ENCODE data around the gene RPRD2.
"Not testable (repeated sequence)": the region's sequence is repeated elsewhere in the genome, so short reads cannot be mapped to it uniquely, and the experiment has no call there.

The RPRD2 gene

DNA sequence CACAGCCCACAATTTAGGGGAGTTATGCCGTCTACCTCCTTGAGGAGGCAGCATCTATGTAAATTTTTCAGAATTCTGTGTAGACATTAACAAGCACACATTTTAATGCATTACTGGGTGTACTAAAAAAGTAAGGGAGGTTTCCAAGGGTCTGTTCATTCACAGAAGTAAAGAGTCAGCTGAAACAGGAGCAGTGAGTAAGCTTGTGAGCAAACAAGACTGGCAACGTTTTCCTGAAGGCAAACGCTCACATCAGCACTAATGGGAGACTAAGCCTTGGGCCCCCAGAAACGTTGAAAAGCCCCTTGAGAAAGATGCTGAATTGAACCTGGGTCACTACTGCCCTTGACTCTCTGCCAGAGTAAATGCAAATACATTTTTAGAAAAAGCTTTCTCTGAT, 25.7 kb downstream of the RPRD2 start:
- no peak for DNase-seq (ENCODE audit: low read depth in 2 of 2)

DNA sequence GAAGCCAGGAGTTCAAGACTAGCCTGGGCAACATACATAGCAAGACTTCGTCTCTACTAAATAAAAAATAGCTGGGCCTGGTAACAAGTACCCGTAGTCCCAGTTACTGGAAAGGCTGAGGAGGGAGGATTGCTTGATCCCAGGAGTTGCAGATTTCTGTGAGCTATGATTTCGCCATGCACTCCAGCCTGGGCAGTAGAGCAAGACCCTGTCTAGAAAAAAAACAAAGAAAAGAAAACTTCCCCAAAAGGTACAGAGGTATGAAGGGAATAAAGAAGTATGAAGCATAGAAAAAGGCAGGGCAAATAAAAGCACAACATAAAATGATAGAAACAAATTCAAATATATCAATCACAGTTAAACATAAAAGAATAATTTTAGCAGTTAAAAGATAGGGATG, 28.7 kb downstream of the RPRD2 start:
- DNase-seq (ENCODE audit: low read depth in 2 of 2) = no peak

DNA sequence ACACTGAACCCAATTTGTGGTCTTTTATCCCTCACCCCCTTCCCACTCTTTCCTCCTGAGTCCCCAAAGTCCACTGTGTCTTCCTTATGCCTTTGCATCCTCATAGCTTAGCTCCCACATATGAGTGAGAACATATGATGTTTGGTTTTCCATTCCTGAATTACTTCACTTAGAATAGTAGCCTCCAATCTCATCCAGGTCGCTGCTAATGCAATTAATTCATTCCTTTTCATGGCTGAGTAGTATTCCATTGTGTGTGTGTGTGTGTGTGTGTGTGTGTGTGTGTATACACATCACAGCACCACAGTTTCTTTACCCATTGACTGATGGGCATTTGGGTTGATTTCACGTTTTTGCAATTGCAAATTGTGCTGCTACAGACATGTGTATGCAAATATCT, 31.2 kb downstream of the RPRD2 start:
- DNase-seq (ENCODE audit: low read depth in 2 of 2) = not testable (repeated sequence)

DNA sequence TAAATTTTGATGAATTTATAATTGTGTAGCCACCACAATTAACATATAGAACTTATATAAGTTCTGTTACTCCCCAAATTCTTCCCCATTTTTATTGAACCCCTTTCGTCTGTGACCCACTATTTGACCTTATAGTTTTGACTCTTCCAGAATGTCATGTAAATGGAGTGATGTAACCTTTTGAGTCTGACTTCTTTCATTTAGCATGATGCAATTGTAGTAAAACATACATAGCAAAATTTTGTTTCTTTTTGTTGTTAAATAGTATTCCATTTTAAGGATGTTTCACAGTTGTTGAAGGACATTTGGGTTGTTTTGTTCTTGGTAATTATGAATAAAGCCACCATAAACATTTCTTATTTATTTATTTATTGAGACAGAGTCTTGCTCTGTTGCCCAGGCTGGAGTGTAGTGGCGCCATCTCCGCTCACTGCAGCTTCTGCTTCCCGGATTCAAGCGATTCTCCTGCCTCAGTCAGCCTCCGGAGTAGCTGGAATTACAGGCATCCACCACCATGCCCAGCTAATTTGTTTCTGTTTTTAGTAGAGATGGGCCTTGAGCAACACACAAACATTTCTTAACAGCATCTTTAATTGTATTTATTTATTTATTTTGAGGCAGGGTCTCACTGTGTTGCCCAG, 33.6 kb downstream of the RPRD2 start:
- DNase-seq (ENCODE audit: low read depth in 2 of 2) = no peak

DNA sequence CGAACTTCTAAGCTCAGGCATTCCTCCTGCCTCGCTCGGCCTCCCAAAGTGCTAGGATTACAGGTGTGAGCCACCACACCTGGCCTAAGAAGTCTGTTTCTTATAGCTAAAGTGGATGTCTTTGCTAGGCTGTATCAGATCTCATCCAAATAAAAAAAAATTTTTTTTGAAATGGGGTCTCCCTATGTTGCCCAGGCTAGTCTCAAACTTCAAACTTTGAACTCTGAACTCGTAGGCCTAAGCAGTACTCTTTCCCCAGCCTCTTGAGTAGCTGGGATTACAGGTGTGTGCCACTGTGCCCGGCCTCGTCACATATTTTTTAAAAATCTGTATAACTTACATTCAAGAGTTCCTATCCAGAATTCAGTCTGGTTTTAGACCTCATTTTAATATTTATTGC, 40.5 kb downstream of the RPRD2 start:
- no peak for DNase-seq (ENCODE audit: low read depth in 2 of 2)

DNA sequence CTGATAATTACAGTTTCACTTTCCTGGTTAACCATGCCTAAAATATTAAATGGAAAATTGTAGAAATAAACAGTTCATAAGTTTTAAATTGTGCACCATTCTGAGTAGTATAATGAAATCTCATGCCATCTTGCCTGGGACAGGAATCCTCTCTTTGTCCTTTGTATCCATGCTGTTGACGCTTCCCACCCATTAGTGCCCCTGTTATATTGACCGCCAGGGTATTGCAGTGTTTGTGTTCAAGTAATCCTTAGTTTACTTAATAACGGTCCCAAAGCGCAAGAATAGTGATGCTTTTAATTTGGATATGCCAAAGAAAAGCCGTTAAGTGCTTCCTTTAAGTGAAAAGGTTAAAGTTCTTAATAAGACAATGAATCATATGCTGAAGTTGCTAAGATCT, 41.7 kb downstream of the RPRD2 start:
- no peak for DNase-seq (ENCODE audit: low read depth in 2 of 2)

DNA sequence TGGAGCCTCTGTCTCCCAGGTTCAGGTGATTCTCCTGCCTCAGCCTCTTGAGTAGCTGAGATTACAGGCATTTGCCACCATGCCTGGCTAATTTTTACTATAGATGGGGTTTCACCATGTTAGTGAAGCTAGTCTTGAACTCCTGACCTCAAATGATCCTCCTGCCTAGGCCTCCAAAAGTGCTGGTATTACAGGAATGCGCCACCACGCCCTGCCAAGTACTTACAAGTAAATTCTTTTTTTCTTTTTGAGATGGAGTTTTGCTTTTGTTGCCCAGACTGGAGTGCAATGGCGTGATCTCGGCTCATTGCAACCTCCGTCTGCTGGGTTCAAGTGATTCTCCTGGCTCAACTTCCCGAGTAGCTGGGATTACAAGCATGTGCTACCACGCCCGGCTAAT, 42.5 kb downstream of the RPRD2 start:
- no peak for DNase-seq (ENCODE audit: low read depth in 2 of 2)

DNA sequence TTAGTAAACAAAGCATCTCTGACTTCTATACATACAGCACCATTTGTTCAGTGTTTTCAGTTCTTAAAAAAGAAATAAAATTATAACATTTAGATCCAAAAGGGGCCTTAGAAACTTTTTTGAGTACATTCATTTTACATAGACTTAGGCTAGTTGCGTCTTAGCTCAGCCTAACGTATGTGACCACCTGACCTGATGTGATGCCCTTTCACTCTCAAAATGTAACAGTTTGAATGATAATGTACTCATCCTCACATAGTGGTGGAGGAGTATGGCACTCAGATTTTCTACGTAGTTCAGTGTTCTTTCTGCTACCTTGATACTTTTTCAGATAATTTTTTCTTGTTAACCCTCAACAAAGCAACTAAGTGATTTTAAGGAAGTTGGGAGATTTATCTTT, 43.4 kb downstream of the RPRD2 start:
- no peak for DNase-seq (ENCODE audit: low read depth in 2 of 2)

DNA sequence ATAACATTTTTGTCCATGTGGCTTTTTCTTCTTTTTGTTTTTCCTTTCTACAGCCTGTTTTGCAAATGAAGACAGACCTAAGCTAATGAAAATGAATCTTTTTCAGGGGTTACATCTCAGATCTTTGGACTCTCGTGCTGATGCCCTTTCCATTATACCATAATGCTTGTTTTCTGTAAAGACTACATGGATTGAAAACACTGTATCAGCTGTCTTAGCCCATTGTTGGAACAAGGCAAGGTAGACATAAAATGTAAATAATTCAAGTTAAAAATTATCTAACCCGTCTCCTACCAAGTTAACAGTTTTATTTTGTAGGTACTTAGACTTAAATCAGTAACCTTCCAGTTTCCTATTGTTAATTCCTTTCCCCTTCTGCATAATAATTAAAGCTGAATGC, 44.9 kb downstream of the RPRD2 start:
- no peak for DNase-seq (ENCODE audit: low read depth in 2 of 2)

DNA sequence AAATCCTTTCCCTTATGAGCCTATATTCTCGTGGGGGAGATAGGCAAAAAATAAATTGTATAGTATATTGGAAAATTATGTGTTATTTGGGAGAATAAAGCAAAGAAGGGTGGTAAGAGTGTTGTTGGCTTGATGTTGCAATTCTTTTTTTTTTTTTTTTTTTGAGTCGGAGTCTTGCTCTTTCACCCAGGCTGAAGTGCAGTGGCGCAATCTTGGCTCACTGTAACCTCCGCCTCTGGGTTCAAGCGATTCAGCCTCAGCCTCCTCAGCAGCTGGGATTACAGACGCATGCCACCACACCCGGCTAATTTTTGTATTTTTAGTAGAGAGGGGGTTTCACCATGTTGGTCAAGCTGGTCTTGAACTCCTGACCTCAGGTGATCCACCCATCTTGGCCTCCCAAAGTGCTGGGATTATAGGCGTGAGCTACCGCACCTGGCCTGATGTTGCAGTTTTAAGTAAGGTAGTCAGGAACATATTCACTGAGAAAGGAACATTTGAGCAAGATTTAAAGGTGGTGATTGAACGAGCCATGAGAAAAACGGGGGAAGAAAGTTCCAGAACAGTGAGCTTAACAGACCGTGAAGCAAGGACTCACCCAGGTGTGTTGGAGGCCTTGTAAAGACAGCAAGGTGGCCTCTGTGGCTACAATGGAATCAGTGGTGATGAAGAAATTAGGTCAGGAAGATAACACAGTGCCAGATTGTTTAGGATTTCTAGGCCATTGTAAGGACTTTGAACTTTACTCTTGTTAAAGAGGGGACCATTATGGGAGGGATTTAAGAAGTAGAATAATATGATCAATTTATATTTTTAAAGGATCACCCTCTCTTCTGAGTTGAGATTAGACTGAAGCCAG, 45.8 kb downstream of the RPRD2 start:
- DNase-seq (ENCODE audit: low read depth in 2 of 2) = no peak

DNA sequence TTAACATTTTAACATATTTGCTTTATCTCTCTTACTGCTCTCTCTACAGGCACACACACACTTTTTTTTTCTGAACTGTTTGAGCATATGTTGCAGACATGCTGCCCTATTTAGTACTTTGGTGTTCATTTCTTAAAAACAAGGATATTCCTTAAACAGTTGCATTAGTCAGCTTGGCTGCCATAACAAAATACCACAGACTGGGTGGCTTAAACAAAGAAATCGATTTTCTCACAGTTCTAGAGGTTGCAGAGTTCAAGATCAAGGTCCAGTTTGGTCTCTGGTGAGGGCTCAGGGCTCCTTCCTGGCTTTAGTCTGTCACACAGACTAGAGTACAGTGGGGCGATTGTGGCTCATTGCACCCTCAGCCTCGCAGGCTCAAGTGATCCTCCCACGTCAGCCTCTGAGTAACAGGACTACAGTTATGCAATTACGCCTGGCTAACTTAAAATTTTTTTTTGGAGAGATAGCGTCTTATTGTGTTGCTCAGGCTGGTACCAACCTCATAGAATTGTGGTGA, 46.7 kb downstream of the RPRD2 start:
- no peak for DNase-seq (ENCODE audit: low read depth in 2 of 2)

DNA sequence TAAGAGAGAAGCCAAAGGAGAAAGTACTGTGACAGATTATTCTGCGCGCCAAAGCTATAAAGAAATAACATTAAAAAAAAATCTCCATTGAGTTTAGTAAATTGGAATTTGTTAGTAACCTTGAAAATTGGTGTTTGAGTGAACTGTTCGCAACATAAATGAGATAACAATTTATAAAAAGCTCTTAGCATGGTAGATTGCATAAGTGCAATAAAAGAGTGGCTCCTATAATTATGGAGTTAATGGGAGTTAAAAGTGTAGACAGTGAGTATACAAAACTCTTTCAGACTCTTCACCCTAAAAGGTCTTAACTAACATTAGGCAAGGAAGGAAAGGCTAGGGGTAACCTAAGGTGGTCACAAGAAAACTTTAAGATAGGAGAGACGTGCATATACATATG, 50.6 kb downstream of the RPRD2 start:
- DNase-seq (ENCODE audit: low read depth in 2 of 2) = no peak

DNA sequence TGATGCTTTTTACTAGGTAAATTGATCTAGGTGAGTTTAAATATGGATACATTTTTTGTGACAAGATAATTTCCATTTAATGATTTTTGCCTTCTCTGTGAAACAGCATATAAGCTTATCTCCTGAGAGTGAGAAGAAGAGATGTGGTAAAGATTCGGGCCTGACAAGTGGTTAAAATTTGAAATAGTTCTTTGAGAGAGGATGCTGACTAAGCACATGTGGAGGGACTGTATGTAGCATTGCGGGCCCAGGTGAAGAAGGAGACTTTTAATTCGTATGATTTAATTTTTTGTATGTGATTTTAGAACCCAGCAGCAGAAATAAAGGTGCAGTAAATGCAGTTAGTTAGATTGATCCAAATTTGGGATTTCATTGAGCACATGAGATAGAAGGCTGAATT, 51.9 kb downstream of the RPRD2 start:
- no peak for DNase-seq (ENCODE audit: low read depth in 2 of 2)

DNA sequence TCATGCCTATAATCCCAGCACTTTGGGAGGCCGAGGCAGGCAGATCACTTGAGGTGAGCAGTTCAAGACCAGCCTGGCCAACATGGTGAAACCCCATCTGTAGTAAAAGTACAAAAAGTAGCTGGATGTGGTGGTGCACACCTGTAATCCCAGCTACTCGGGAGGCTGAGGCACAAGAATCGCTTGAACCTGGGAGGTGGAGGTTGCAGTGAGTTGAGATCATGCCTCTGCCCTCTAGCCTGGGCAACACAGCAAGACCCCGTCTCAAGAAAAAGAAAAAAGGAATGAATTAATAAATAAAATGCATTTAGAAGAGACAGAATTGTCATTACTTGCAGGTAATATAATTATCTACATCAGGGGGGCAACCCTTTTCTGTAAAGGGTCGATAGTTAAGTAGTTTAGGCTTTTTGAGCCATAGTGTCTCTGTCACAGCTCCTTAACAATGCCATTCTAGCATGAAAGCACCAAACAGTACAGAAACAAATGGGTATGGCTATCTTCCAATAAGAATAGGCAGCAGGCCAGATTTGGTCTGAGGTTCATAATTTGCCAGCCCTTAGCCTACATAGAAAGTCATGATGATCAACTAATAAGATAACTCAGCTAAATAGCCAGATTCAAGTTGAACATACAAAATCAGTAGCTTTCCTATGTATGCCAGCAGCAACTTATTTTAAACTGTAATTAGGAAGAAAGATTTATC, 56.8 kb downstream of the RPRD2 start:
- no peak for DNase-seq (ENCODE audit: low read depth in 2 of 2)

DNA sequence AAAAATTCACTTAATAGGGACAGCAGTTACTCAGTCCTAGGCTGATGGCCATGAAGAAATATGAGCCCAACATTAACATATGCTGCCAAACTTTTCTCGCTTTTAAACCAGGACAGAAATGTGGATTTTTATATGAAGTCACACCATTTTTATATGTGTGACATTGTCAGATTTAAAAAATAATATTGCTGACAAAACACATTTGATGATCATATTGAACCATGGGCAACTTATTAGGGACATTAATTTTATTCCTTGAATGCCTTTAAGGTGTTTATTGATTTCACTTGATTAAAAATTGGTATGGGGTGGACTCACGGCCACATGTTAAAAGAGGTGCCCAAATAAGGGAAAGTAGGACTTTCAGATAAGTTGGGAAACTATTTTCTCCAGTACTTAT, 58.6 kb downstream of the RPRD2 start:
- DNase-seq (ENCODE audit: low read depth in 2 of 2) = no peak

DNA sequence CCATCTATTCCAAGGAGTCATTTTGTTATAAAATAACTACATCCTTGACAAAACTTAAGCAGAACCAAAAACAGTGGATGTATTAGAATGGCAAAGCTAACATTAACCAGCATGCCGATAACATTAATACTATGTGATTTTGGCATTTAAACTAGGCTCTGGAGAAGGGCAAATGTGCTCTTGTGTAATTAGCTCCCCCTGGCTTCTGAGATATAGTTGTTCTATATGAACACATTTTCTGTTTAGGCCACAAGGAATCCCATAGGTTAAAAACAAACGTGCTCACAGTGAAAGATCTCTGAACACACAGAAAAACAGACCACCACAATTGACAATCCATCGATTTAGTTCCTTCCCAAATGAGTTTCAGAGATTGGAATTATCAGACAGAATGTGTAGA, 65.9 kb downstream of the RPRD2 start:
- no peak for DNase-seq (ENCODE audit: low read depth in 2 of 2)

DNA sequence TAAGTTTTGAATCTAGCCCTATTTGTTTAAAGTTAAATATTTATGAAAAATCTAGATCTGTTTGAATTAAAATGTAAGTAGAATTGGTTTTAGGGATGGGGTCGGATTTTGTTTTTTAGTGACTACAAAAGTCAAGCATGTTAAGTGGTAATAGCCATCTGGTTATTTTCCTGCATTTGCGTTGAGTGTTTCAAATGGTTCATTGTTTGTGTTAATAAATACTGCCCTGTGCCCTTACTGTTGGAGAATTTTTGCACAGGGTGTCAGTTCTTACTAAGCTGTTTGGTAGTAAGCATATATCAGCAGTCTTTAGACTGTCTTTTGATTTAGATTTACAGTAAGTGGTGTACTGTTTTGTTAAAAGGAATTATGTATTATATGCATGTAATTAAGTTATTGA, 77.2 kb downstream of the RPRD2 start:
- no peak for DNase-seq (ENCODE audit: low read depth in 2 of 2)

DNA sequence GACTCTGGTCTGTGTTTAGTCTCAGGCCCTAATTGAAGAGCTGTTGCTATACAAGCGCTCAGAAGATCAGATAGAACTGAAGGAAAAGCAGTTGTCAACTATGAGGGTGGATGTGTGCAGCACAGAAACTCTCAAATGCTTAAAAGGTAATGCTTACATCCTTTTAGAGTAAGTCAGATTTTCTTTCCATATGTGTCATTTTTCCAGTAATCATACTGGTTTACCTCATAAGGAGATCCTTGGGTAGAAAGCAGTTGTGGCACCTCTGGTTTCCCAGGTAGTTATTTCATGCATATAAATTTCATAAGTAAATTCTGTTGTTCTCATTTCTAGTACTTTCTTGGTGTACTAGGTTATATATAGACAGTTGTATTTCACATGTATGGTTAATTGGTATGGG, 80.3 kb downstream of the RPRD2 start:
- no peak for DNase-seq (ENCODE audit: low read depth in 2 of 2)

DNA sequence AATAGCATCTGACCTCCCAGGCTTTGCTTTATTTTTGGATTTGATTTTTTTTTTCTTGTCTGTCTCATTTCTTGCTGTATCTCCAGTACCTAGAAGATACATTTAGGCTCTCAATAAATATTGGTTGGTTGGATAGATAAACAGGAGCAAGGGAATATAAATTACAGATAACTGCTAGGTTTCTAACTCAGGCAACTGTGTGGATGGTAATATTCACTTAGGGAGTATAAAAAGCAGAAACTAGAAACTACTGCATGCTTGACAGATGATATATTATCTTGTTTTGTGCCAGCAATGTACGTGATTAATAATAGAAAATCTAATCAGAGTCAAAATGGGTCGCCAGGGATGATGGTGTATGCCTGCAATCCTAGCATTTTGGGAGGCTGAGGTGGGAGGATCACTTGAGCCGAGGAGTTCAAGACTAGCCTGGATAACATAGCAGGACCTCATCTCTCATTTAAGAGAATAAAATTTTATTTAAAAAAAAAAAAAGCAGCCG, 92.2 kb downstream of the RPRD2 start:
- DNase-seq (ENCODE audit: low read depth in 2 of 2) = no peak

DNA sequence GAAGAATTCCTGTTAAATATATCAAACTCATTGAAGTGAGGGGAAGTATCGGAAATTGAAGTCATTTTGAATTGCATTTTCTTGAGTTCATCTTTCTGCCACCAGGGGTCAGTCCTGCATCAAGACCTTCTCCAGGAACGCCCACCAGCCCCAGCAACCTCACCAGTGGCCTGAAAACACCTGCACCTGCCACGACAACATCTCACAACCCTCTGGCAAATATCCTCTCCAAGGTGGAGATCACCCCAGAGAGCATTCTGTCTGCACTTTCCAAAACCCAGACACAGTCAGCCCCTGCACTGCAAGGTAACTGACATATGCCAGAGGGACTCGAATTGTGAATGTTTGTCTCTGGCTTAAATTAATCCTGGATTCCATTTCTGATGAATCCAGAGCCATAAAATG, 100.5 kb downstream of the RPRD2 start:
- peak; percentile 58 to 75 for DNase-seq (ENCODE audit: low read depth in 2 of 2)

DNA sequence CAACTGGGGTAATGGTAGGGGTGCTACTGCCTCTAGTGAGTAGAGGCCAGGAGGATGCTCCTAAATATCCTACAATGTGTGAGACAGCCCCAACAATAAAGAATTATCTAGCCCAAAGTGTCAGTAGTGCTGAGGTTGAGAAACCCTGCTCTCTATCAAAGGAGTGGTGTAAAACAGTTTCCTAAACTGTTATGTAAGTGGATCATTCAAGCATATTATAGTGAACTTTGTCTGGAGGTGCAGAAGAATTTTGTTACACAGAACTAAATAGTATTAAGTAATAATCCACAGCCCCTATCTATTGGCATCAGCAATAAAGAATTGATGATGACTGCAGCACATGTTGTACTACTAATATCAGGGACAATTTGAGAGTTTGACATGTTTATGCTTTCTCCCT, 103.0 kb downstream of the RPRD2 start:
- no peak for DNase-seq (ENCODE audit: low read depth in 2 of 2)

DNA sequence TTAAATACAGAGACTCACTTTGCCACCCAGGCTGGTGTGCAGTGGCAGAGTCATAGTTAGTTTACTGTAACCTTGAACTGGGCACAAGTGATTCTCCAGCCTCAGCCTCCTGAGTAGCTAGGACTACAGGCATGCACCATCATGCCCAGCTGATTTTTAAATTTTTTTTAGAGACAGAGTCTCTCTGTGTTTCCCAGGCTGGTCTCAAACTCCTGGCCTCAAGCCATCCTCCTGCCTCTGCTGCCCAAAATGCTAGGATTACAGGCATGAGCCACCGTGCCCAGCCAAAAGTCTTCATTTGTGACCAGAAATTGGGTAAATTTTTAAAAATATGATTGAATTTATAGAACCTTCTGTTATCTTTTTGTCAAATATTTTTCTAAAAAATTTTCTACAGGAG, 105.3 kb downstream of the RPRD2 start:
- DNase-seq (ENCODE audit: low read depth in 2 of 2) = no peak

Data from stimulated activated CD4-positive, alpha-beta T cell treated with anti-CD3 and anti-CD28 coated beads, Interleukin-15, amount 100 ng/mL, for 48 hours (primary cell).